HG02571 (cell line): Measurements from ENCODE around the gene ATP5F1D.
A peak's percentile ranks its signal among the peaks of the same experiment; 100 is the strongest.

Experiments
- ATAC-seq: cut with Tn5 transposase; IDR thresholded peaks from one replicate; pipeline ENCODE4 v1.9.1; 2021; ENCODE audit warnings: mild to moderate bottlenecking, moderate library complexity; ENCODE audit not compliant: unreplicated experiment

ATP5F1D gene

GRCh38 chr19:1256646-1257474 is 15.3 kb downstream of the ATP5F1D start:
- ATAC-seq = no peak

- no peak for ATAC-seq
Measured at GRCh38 chr19:1257475-1258162, 16.1 kb downstream of the ATP5F1D start.

- ATAC-seq = no peak
Measured at GRCh38 chr19:1258163-1258492, 16.6 kb downstream of the ATP5F1D start.

- no peak for ATAC-seq
Measured at GRCh38 chr19:1258707-1259205, 17.2 kb downstream of the ATP5F1D start.

- ATAC-seq = no peak
Measured at GRCh38 chr19:1259206-1259875, 17.8 kb downstream of the ATP5F1D start.

DNA sequence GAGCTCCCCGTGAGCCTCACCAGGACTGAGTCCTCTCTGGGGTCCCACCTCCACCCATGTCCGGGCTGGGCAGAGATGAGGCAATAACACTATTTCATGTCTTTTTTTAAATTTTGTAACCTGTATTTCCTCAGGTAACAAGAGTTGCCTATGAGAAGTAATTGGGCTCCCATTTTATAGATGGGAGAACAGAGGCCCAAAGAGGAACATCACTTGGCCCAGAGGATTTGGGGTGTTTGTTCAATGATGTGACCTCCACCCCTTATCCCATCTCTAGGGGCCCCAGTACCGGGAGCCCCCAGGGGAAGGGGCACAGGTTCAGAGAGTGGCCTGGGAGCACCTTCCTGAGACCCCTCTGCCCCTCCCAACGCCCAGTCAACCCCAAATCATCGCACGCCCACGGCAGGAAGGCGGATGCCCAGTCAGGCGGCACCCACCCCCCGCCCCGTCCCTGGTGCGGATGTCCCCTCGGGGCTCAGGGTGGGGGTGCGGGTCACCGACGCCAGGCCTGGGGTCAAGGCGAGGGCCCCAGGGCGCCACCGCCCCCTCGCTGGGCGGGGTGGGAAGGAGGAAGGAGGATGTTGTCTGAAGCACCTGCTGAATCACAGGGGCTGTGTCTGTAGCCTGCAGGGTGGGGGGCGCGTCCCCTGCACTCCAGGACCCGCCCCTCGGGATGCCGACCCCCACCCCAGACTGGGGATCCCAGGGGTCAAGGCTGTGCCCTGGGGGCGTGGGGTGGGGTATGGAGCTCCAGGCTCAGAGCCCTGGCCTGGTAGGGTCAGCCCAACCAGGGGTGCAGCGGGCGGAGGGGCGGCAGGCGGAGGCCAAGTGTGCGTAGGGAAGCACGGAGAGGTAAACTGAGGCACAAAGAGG is 18.6 kb downstream of the ATP5F1D start:
- ATAC-seq = peak; percentile 1

- peak; percentile 43 for ATAC-seq
Measured at GRCh38 chr19:1260749-1261537, 19.4 kb downstream of the ATP5F1D start.

DNA sequence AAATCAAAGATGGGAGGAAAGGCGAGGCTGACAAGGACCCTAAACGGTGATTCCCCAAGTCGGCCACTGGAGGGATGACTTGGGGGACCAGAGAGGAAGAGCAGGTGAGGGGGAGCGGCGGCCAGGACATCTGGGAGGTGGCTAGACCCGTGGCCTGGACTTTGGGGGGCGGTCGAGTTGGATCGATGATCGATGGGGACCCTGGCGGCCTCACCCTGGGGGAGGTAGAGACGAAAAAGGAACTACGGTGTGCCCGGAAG is 19.9 kb downstream of the ATP5F1D start:
- no peak for ATAC-seq

DNA sequence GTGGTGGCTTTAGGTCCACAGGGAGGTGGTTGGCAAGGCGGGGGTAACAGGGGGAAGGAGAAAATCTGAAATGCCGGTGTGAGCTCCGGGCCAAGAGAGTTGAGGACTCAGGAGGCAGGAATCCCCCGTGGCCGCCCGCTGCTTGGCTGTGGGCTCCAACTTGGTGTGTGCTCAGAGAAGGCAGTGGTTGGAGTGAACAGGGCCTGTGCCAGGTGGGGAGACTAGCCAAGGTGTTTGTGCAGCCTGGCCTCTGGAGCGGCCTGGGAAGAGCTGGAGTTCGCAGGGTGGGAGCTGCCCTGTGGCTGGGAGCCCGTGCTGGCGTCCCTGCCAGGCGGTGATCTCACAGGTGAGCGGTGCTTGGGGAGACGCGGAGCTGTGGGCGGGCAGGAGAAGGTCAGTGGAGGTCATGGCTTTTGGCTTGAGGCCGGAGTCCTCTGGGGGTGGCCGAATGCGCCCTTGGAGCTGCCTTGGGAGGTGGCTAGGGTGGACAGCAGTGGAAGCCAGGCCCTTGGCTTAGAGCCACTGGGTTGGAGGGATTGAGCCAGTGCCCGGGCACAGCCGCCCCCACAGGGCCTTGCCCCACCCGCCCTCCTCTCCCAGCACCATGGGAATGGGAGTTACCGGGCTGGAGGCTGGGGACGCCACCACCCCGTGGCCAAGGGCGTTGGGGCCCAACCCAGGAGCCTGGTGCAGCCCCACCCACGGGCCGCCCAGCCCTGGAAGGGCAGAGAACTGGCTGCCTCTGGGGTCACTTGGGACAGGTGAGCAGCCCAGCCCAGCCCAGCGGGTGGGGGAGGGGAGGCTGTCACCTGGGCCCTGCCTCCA is 20.5 kb downstream of the ATP5F1D start:
- ATAC-seq = no peak

DNA sequence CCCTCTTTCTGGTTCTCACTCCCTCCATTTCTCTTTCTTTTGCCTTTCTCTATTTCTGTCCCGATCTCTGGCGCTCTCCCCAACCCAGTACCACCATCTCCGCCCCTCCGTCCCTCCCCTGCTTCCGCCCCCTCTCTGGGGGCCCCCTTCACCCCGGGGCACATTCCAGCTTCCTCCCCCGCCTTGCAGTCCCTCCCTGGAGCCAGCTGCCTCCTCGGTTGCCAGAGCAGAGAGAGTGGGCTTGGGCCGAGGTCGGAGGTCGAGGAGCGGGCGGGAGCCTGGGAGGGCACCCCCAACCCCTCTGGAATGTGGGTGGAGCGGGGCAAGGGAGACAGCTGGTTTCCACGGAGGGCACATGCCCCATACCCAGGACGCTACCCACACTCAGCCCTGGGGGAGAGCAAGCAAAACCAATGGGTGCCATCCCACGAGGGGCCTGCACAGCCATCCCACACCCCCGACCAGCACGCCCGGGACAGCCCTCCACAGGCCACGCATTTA is 21.1 kb downstream of the ATP5F1D start:
- ATAC-seq = no peak

GRCh38 chr19:1263188-1263587 is 21.6 kb downstream of the ATP5F1D start:
- ATAC-seq = no peak

GRCh38 chr19:1264801-1265614 is 23.5 kb downstream of the ATP5F1D start:
- ATAC-seq = no peak

- ATAC-seq = no peak
Measured at GRCh38 chr19:1265615-1266128, 24.1 kb downstream of the ATP5F1D start.

DNA sequence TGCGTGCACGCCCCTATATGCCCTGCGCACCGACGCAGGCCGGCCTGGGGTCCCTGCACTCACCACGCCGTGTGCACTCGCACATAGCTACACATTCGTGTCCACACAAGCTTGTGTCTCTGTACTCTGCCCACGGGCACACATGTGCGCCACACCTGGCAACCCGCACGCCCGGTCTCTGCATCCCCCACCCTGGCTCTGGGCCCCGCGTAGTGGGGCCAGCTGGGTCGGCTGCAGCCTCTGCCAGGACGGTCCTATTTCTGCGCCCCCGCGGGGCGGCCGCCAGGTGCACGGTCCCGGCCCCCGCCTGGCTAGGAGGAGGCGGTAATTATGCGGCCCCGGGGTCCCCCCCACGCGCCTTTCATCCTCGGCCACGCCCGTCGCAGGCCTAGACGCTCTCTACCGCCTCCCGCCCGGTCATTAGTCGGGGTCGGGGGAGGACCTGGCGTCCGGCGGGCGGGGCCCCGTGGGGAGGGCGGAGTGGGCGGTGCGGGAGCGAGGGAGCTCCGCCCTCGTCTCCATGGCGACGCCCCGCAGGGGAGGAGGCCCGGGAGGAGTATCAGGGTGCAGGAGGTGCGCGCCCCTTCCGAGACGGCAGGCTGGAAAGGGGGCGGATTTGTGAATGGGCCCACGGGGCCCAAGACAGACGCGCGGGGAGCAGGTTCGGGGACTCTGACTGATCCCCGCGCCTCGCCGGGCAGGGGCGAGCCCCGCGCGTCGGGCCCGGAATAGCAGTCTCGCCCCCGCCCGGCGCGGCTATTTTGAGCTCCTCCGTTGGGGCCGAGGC is 24.8 kb downstream of the ATP5F1D start:
- no peak for ATAC-seq

- no peak for ATAC-seq
Measured at GRCh38 chr19:1266916-1267476, 25.4 kb downstream of the ATP5F1D start.

- ATAC-seq = no peak
Measured at GRCh38 chr19:1267477-1268225, 26.1 kb downstream of the ATP5F1D start.
